Astrocyte (in vitro differentiated cells and primary cell): Measurements from ENCODE around the gene CPTP. TPM values are rescaled to one million over a fixed set of nuclear protein-coding genes. Genes with fewer than 3 reads are reported as not detected.

Experiments
- DNase-seq: peaks from one replicate; pipeline ENCODE4 v3.0.0-alpha.2; 2010; ENCODE audit warnings: low read depth
- FAIRE-seq: peaks from 2 replicates; lab custom pipeline; 2011; peaks lifted over from hg19 to GRCh38; lab: Jason Lieb, UNC
- H2AFZ ChIP-seq: 2 replicates; pipeline ENCODE4 v1.6.0; 2012; ENCODE audit warnings: low read depth, low read length, inconsistent platforms
- H3K27ac ChIP-seq: 2 replicates; pipeline ENCODE4 v1.5.1; 2011; ENCODE audit warnings: low read depth, low read length, inconsistent platforms
- H3K27me3 ChIP-seq: 2 replicates; pipeline ENCODE4 v1.6.0; 2011; ENCODE audit warnings: low read length, inconsistent platforms; ENCODE audit not compliant: insufficient read depth
- H3K36me3 ChIP-seq: 2 replicates; pipeline ENCODE4 v1.5.1; 2011; ENCODE audit warnings: low read length, inconsistent platforms; ENCODE audit not compliant: insufficient read depth
- H3K4me1 ChIP-seq: 2 replicates; pipeline ENCODE4 v1.5.1; 2011; ENCODE audit warnings: low read length, inconsistent platforms; ENCODE audit not compliant: insufficient read depth
- H3K4me2 ChIP-seq: 2 replicates; pipeline ENCODE4 v1.6.0; 2012; ENCODE audit warnings: low read length, inconsistent platforms
- H3K4me3 ChIP-seq: 2 replicates; pipeline ENCODE4 v1.5.1; 2011; ENCODE audit warnings: low read depth, mild to moderate bottlenecking, low read length, inconsistent platforms; ENCODE audit not compliant: insufficient read depth
- H3K79me2 ChIP-seq: 2 replicates; pipeline ENCODE4 v1.6.0; 2012; ENCODE audit warnings: mild to moderate bottlenecking, low read length, inconsistent platforms; ENCODE audit not compliant: insufficient read depth
- H3K9ac ChIP-seq: 2 replicates; pipeline ENCODE4 v1.6.0; 2012; ENCODE audit warnings: mild to moderate bottlenecking, low read length, inconsistent platforms
- H3K9me3 ChIP-seq: 2 replicates; pipeline ENCODE4 v1.5.1; 2012; ENCODE audit warnings: low read depth, mild to moderate bottlenecking, low read length, inconsistent platforms; ENCODE audit not compliant: insufficient read depth
- H4K20me1 ChIP-seq: 2 replicates; pipeline ENCODE4 v1.6.0; 2012; ENCODE audit warnings: low read length, inconsistent platforms; ENCODE audit not compliant: insufficient read depth
- H3K27ac Mint-ChIP-seq: one replicate; pipeline ENCODE4 v1.8.0; 2021; ENCODE audit warnings: mild to moderate bottlenecking, mixed read lengths; ENCODE audit not compliant: unreplicated experiment
- H3K27me3 Mint-ChIP-seq: one replicate; pipeline ENCODE4 v1.8.0; 2021; ENCODE audit warnings: low read depth, mixed read lengths; ENCODE audit not compliant: unreplicated experiment
- H3K36me3 Mint-ChIP-seq: one replicate; pipeline ENCODE4 v1.8.0; 2021; ENCODE audit warnings: low read depth, mixed read lengths; ENCODE audit not compliant: unreplicated experiment
- H3K4me1 Mint-ChIP-seq: one replicate; pipeline ENCODE4 v1.8.0; 2021; ENCODE audit warnings: low read depth, mixed read lengths; ENCODE audit not compliant: unreplicated experiment
- H3K4me3 Mint-ChIP-seq: one replicate; pipeline ENCODE4 v1.8.0; 2021; ENCODE audit warnings: mild to moderate bottlenecking, moderate library complexity, mixed read lengths; ENCODE audit not compliant: unreplicated experiment
- H3K9me3 Mint-ChIP-seq: one replicate; pipeline ENCODE4 v1.8.0; 2021; ENCODE audit warnings: mild to moderate bottlenecking, mixed read lengths; ENCODE audit not compliant: unreplicated experiment
- EZH2 ChIP-seq: IDR thresholded peaks from 2 replicates; pipeline ENCODE4 v1.6.1; 2012; ENCODE audit warnings: mild to moderate bottlenecking, low read length, inconsistent platforms; ENCODE audit not compliant: insufficient read depth
- total RNA-seq: library from RNA; stranded (reverse); gene quantifications from 2 replicates; pipeline ENCODE4 v1.2.1, GENCODE V29; 2021
- TF ChIP-seq, protein P1 (sequence below): IDR thresholded peaks from 2 replicates; pipeline ENCODE4 v1.5.1; 2011; ENCODE audit warnings: low read depth, mild to moderate bottlenecking, inconsistent platforms, low read length, moderate library complexity; ENCODE audit not compliant: insufficient read depth

Gene CPTP
- total RNA-seq, 1 donor from 2014 or later, result 28.5 TPM

DNA sequence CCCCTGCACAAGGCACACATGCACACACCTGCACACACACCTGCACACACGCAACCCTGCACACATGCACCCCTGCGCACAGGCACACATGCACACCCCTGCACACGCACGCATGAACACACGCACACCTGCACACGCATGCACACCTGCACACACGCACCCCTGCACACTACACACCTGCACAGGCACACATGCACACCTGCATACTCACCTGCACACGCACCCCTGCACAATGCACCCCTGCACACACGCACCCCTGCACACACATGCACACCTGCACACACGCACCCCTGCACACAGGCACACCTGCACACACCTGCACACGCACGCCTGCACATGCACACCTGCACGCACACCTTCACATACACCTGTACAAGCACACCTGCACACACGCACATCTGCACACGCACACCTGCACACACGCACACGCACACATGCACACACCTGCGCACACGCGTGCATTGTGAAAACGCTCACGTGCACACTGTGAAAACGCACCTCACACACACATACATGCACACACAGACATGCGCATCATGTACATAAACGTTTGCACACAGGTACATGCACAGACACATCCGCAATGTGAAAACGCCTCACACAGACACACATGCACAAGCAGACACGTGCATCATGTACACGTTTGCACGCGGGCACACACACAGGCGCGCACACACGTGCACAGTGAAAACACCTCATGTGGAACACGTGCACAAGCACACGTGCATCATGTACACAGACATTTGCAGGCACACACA, 16.4 kb downstream of the CPTP start:
- Mint-ChIP-seq H3K36me3 (no peaks in the 10 kb centered on the region), H3K4me1 (peaks cover 4% of the 10 kb centered on the region), H3K9me3 (no peaks in the 10 kb centered on the region), H3K4me3 (no peak overlapping the region), H3K27ac (no peak overlapping the region), H3K27me3 (no peaks in the 10 kb centered on the region)
- no peak overlapping the region for H3K9ac ChIP-seq
- H3K9me3 ChIP-seq, result no peaks in the 10 kb centered on the region
- no peaks in the 10 kb centered on the region for H3K27me3 ChIP-seq
- peaks cover 59% of the 10 kb centered on the region for H4K20me1 ChIP-seq
- no peak overlapping the region for H3K27ac ChIP-seq
- H3K4me1 ChIP-seq, result peaks cover 24% of the 10 kb centered on the region
- H3K36me3 ChIP-seq, result peaks cover 8% of the 10 kb centered on the region
- DNase-seq (no peak), FAIRE-seq (no peak)
- H3K4me3 ChIP-seq, result no peak overlapping the region
- TF ChIP-seq EZH2, result no peak
- TF ChIP-seq, protein P1, sequence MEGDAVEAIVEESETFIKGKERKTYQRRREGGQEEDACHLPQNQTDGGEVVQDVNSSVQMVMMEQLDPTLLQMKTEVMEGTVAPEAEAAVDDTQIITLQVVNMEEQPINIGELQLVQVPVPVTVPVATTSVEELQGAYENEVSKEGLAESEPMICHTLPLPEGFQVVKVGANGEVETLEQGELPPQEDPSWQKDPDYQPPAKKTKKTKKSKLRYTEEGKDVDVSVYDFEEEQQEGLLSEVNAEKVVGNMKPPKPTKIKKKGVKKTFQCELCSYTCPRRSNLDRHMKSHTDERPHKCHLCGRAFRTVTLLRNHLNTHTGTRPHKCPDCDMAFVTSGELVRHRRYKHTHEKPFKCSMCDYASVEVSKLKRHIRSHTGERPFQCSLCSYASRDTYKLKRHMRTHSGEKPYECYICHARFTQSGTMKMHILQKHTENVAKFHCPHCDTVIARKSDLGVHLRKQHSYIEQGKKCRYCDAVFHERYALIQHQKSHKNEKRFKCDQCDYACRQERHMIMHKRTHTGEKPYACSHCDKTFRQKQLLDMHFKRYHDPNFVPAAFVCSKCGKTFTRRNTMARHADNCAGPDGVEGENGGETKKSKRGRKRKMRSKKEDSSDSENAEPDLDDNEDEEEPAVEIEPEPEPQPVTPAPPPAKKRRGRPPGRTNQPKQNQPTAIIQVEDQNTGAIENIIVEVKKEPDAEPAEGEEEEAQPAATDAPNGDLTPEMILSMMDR, result no peak
- H3K4me2 ChIP-seq, result no peak overlapping the region
- no peak overlapping the region for H2AFZ ChIP-seq
- peaks cover 50% of the 10 kb centered on the region for H3K79me2 ChIP-seq

DNA sequence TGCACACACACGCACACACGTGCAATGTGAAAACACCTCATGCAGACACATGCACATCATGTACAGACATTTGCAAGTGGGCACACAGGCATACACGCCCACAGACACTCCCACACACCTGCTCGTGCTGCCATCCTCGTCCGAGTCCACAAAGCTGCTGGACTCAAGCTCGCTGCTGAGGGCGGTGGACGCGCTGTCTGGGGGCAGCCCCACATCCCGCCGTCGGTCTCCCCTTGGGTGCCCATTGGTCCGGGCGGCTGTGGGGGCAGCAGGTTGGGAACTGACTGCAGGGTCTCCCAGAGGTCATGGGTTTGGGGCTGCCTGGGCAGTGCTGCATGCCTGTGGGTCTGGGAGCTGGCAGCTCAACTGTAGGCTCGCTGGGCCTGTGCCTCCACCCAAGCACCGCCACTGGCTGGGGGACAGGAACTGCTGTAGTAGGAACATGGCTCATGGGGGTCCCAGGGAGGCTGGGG, 17.0 kb downstream of the CPTP start:
- H3K36me3 Mint-ChIP-seq, result no peaks in the 10 kb centered on the region
- H3K36me3 ChIP-seq, result peaks cover 8% of the 10 kb centered on the region
- no peak overlapping the region for H3K4me2 ChIP-seq
- no peak overlapping the region for H3K4me3 ChIP-seq
- H2AFZ ChIP-seq, result no peak overlapping the region
- H3K27me3 Mint-ChIP-seq, result no peaks in the 10 kb centered on the region
- H3K9ac ChIP-seq, result no peak overlapping the region
- H4K20me1 ChIP-seq, result peaks cover 65% of the 10 kb centered on the region
- H3K27ac ChIP-seq, result no peak overlapping the region
- TF ChIP-seq EZH2, result no peak
- TF ChIP-seq, protein P1, result no peak
- H3K9me3 ChIP-seq, result no peaks in the 10 kb centered on the region
- DNase-seq (no peak), FAIRE-seq (no peak)
- H3K79me2 ChIP-seq, result peaks cover 56% of the 10 kb centered on the region
- H3K4me1 ChIP-seq, result peaks cover 30% of the 10 kb centered on the region
- no peaks in the 10 kb centered on the region for H3K27me3 ChIP-seq
- no peaks in the 10 kb centered on the region for H3K9me3 Mint-ChIP-seq
- no peak overlapping the region for H3K4me3 Mint-ChIP-seq
- peaks cover 4% of the 10 kb centered on the region for H3K4me1 Mint-ChIP-seq
- no peak overlapping the region for H3K27ac Mint-ChIP-seq

DNA sequence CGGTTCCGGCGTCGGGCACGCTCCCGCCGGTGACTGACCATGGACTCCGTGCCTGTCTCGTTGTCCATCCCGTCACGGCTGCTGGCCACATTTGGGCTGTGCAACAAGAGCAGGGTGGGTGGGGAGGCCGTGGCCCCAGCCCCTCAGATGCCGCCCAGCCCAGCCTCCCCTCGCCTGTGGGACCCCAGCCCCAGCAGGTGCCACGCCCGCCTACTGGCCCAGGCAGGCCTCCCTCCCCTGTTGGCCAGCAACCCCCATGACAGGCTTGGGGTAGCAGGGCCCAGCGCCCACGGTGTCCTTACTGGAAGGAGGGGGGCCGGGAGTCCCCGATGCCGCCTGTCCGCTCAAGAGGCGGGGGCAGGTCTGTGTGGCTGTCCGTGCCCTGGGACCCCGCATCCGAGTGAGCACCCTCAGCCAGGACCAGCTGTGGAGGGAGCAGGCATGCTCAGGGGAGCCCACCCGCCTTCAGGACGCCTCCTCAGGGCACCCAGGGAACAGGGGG, 17.5 kb downstream of the CPTP start:
- FAIRE-seq, result no peak

More for the DNA sequence above, 17.5 kb downstream of the CPTP start:
- Histone ChIP-seq H3K27me3 (no peaks in the 10 kb centered on the region), H3K4me3 (no peak overlapping the region), H3K9ac (no peak overlapping the region), H4K20me1 (peaks cover 71% of the 10 kb centered on the region), H3K9me3 (no peaks in the 10 kb centered on the region), H3K4me2 (no peak overlapping the region), H3K4me1 (peaks cover 34% of the 10 kb centered on the region), H3K79me2 (peaks cover 61% of the 10 kb centered on the region), H3K36me3 (peaks cover 8% of the 10 kb centered on the region), H2AFZ (no peak overlapping the region), H3K27ac (no peak overlapping the region)
- TF ChIP-seq, protein P1, result no peak
- TF ChIP-seq EZH2, result no peak
- H3K27me3 Mint-ChIP-seq, result no peaks in the 10 kb centered on the region
- no peaks in the 10 kb centered on the region for H3K9me3 Mint-ChIP-seq
- no peak for DNase-seq
- no peaks in the 10 kb centered on the region for H3K36me3 Mint-ChIP-seq
- H3K4me3 Mint-ChIP-seq, result no peak overlapping the region
- no peak overlapping the region for H3K27ac Mint-ChIP-seq
- H3K4me1 Mint-ChIP-seq, result peaks cover 8% of the 10 kb centered on the region
